GM18909 (cell line): Measurements from ENCODE around the gene PSPH.
"Not testable (repeated sequence)": the region's sequence is repeated elsewhere in the genome, so short reads cannot be mapped to it uniquely, and the experiment has no call there.

Source experiments
- ATAC-seq: cut with Tn5 transposase; IDR thresholded peaks from one replicate; pipeline ENCODE4 v1.9.1; 2021; ENCODE audit warnings: mild to moderate bottlenecking; ENCODE audit not compliant: unreplicated experiment, poor library complexity

PSPH gene

DNA sequence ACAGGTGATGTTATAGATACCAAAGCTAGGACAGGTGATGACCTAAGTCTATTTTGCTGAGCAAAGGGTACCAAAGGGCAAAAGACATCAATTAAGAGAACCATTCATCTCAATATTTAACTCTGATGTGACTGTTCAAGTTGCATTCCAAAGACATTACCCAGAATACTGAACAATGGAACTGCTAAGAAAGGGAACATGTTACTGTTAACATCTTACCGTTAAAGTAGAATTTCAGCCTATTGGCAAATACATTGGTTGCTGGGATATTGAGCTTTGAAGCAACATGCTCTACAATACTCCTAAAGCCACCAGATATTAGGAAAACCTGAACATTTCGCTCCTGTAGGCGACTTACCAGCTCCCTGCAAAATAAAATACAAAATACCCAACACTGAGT, 34.2 kb downstream of the PSPH start:
- ATAC-seq: not testable (repeated sequence)

DNA sequence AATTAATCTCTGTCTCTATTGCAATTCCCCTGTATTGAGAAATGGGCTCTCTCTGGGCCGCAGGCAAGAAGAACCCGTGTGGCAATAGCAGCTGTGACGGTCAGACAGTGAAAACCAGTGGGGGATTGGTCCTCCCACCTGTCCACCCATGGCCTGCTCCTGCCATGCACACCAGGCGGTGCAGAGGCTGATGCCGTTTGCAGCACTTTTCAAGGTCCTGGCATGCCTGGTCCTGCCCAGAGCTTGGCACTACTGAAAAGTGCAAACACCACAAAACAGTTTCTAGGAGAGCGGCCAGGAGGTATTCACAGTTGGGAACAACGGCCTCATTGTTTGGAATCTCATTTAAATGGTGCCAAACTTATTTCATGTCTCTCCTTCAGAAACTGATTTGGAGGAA, 41.5 kb downstream of the PSPH start:
- no peak for ATAC-seq

DNA sequence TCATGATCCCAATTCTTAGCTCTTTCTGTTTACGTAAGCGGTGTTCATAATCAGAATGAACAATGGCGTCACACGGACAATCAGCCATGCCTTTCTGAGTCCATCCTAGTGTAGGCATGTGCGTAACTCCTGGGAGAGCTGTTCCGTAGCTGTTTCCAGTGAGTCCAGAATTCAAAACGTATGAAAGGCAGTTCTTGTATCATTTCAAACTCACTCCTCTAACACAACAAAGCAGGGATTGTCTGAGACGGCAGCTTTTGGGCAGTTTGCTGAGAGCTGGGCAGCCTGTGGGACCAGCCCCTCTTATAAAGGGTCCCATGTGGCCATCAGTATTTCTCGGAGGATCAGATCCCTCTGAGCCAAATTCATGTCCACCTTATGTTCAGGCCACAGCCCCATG, 43.4 kb downstream of the PSPH start:
- no peak for ATAC-seq

DNA sequence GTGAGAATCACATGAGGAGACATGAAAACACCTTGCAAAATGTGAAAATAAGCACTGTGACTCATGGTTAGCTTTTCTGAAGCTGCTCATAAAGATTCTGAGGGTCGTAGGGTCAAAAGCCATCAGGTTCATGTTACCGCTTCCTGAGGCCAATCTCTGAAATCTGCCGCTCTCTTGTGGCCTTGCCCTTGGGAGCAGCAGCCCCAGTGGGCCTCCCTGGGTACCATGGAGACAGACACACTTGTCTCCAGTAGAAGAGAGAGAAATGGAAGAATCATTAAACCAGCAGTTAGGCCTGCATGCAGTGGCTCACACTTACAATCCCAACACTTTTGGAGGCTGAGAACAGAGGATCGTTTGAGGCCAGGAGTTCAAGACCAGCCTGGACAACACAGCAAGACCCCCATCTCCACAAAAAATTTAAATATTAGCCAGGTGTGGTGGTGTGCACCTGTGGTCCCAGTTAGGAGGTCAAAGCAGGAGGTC, 44.0 kb downstream of the PSPH start:
- ATAC-seq: no peak

DNA sequence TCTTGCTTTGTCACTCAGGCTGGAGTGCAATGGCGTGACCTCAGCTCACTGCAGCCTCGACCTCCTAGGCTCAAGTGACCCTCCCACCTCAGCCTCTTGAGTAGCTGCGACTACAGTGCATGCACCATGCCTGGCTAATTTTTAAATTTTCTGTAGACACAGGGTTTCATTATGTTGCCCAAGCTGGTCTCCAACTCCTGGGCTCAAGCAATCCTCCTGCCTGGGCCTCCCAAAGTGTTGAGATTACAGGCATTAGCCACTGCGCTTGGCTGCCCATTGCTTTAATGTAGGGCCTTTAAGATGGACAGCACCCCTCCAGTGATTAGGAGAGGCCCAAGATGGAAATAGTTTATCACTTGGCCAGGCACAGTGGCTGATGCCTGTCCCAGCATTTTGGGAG, 47.5 kb downstream of the PSPH start:
- no peak for ATAC-seq

DNA sequence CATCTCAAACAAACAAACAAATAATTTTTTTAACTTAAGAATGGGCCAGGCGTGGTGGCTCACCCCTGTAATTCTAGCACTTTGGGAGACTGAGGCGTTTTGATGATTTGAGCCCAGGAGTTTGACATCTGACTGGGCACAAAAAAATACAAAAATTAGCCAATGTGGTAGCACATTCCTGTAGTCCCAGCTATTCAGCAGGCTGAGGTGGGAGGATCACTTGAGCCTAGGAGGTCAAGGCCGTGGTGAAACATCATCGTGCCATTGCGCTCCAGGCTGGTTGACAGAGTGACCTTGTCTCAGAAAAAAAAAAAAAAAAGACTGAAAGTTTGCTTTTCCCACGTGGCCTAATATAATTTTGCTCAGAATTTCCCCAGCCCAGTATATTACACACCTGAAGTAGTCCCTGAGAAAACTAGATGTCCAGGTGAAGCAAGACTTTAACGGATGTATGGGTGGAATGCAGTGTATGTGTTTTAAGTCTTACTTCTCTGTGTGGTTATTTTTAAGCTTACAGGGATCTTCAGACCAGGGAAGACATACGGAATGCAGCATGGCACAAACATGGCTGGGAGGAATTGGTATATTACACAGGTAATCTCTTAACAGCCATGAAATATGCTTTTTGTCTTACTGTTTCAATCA, 54.3 kb downstream of the PSPH start:
- ATAC-seq: no peak

DNA sequence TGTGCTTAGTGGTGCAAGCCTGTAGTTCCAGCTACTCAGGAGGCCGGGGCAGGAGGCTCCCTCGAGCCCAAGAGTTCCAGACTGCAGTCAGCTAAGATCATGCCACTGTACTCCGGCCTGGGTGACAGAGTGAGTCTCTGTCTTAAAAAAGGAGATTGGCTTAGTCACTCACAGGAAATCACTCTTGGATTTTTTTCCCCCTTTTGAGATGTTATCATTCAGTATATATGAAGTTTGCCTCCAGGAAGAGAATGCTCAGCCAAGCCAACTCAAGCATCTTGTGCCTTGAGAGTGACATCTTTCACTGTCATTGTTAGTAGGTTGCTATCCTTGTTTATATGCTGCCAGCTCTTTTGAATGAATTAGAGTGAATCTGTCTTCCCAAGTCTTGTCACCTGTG, 58.9 kb downstream of the PSPH start:
- no peak for ATAC-seq

DNA sequence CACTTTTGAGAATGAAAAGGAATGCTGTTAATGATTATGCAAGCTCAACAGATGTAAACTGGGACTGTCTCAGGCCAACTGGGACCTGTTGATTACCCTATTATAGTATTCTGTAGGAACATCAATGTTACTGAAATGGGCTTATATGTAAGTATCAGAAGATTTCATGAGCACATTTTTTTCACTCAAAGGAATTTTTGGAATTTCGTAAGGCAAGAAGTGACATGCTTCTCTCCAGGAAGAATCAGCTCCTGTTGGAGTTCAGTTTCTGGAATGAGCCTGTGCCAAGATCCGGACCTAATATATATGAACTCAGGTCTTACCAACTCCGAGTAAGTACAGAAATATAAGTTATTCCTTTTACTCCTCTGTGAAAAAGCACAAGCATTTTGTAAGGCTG, 67.7 kb downstream of the PSPH start:
- no peak for ATAC-seq

DNA sequence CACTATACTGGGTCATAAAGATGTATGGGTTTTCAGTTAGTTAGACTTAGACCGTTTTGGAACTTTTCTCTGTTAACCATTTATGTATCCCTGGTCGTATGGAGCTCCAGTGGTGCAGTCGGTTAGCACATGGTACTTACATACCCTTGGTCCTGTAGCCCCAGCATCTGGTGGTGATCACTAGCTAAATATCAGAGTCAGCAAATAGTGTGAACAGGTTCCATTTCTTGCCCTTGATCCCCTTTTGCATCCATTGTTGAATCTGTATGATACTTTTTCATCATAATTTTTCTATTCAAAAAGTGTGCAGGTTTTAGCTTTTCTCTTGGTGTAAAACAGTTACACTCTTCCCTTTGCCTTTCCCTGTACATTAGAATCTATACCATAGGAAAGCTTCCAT, 71.0 kb downstream of the PSPH start:
- ATAC-seq: no peak

DNA sequence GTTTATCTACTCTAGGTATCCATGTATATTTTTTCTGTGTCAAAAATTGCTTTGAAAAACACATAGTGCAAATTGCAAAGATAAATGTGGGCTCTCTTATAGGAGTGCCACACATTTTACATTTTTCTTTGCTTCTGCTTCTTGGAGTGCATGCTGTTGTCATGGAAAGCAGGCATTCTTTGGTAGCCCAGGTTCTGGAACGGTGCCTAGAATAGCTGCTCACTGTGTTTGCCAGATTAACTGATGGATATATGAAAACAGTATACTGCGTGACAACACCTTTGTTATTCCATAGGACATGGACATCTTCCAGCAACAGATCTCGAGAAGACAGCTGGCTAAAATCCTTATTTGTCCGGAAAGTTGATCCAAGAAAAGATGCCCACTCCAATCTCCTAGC, 73.4 kb downstream of the PSPH start:
- ATAC-seq: no peak

DNA sequence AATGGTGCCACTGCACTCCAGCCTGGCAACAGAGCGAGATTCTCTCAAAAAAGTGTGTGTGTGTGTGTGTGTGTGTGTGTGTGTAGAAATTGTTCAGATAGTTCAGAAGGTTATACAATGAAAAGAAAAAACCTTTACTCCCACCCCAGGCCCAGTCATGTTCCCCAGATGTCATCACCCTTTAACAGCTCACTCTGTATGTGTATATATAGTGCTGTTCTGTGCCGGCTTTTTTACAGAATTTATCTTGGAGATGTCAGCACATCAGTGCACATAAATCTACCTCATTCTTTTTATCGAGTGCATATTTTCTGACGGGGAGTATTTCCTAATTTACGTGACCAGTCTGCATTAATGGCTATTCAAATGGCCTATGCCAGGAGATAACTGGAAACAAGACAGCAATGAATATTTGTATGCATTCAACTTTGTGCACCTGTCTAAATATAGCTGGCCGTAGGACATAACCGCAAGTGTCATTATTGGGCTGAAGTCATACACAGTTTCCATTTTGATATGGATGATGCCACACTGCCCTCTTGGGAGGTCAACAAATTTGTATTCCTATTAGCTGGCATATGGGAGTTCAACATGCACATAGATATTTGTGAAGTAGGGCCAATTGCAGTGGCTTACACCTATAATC, 75.1 kb downstream of the PSPH start:
- ATAC-seq: no peak

DNA sequence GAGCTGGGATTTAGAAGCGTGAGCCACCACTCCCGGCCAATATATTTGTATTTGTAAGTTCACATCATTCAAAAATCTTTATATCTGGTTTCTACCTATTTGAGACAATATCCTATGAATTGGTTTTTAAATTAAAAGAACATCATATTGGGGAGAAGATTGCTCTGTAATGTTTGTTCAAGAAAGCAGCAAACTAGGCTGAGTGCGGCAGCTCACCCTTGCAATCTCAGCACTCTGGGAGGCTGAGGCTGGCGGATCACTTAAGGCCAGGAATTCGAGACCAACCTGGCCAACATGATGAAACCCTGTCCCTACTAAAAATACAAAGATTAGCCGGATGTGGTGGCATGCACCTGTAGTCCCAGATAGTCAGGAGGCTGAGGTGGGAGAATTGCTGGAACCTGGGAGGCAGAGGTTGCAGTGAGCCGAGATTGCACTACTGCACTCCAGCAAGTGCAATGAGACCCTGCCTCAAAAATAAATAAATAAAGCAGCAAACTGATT, 77.4 kb downstream of the PSPH start:
- no peak for ATAC-seq

DNA sequence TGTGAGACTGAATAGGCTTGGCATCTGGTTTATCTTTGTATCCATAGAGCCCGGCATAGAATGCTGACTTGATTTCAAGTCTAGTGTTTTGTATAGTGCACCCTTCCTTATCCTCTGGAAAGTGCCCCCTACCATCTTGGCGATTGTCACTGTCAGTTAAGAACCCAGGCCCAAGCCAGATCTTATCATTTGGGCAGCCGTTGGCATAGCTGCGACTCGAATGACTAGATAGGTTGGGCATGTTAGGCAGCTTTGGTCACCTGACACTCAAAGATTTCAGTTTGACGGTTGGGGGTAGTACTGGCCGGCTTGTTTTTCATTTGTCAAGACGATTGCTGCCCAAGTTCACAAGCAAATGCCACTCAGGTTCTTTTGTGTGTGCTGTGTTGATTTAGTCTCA, 80.3 kb downstream of the PSPH start:
- no peak for ATAC-seq

DNA sequence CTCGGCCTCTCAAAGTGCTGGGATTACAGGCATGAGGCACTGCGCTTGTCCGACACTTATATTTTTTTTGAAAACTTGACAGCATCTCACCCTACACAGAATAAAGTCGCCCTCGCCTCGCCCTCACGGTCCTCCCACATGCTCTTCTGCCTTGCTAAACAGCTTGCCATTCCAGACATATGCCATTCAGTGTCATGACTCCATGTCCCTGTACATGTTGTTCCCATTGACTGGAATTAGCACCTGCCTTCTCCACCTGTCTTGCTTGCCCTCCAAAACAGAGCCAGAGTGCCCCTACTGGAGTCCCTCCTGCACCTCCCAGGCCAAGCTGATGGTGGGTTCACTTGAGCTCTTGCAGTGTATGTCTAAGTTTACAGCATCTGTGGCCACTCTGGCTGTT, 80.7 kb downstream of the PSPH start:
- no peak for ATAC-seq

DNA sequence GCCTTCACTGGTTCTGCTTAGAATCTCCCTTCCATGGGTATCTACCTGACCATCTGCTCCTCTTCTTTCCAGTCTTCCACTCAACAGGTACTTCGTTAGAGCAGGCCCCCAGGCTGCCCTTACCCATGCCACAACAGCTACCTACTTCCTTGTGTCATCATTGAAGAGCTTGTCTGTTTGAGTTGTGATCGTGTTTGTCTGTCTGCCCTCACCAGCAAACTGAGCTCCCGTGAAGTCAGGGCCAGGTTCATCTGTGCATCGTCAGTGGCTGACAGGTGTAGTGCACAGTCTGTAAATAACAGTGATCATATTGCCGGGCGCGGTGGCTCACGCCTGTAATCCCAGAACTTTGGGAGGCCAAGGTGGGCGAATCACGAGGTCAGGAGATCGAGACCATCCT, 81.9 kb downstream of the PSPH start:
- ATAC-seq: no peak

DNA sequence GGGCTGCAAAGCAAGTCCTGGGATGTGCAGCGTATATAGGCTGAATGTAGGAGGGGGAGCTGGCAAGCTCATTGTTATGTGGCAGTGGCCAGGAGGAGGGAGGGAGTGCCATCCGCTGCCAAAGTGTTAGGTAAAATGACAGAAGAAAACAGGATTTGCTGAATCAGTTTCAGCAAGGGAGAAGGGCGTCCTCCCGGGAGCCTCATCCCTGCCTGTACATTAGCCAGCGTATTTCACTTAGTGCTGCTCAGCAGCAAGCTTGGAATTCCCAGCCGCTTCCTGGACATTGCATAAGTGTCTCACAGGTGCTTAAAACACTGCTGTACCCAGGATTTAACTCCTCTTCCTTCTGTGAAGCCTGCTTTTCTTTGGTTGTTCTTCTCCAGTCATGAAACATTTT, 84.4 kb downstream of the PSPH start:
- no peak for ATAC-seq

DNA sequence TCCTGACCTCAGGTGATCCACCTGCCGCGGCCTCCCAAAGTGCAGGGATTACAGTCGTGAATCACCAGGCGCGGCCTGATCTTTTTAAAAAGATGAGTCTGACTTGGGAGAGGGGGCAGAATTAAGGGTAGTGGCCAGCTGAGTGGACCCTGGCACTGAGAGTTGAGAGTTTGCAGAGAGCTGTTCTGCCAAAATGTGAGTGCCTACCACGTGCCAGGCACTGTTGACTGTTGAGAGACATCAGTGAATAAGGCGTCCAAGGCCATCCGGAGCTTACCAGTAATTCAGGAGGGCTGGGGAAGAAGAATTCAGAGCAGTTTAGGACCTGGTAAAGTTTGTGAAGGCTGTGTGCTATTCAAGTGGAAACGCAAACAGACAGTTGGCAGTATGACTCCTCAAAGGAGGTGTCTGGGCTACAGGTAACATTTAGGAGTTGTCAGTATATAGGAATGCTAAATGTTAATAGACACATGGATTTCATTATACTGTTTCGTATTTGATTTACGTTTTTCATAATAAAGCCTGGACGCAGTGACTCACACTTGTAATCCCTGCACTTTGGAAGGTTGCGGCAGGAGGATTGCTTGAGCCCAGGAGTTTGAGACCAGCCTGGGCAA, 85.3 kb downstream of the PSPH start:
- ATAC-seq: no peak

DNA sequence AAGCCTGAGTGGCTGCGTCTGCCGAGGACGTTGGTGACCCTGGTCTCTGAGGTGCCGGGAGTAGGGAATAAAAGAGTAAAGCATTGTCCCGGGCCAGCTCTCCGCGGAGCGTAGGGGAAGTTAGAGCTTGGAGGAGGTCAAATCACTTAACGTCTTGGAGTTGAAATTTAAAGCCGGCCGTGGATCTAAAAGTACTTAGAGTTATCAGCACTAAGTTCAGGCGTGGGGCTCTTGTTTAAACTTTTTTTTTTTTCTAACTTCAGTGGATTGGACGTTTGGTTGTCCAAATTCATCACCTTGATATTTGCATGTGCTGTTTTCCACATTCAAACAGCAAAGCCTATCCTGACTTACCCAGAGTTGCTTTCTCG, 86.2 kb downstream of the PSPH start:
- no peak for ATAC-seq

DNA sequence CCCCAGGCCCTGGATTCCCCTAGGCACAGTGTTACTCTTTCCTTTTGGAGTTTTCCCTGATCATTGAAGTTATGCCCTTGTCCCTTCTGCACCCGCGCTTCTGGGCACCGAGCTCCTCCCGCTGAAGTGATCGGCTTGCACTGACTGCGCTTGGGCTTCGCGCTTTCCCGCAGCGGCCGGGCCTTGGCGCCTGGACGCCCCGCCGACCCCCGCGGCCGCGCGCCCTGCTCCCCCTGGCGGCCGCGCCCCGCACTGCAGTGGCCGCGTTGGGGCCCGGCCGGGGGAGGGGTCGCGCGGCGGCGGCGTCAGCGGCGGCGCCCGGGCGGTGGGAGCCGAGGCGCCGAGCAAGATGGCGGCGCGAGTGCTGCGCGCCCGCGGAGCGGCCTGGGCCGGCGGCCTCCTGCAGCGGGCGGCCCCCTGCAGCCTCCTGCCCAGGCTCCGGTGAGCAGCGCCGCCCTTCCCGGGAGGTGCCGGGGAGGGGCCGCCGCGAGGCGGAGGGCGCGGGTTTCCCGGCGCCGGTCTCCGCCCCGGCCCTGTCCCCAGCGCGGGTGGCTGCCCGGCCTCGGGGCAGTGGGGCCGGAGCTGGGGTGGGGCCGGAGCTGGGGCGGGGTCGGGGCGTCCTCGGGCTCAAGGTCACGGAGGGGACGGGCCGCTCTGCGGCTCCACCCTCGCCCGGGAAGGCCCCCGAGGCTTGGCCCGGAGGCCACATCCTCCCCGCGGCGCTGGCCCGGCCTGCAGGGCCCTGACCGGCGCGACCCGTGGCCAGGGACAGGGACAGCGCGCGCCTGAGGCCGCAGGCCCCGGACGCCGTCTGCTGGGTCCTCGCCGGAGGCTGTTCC, 86.8 kb downstream of the PSPH start, which contains the start of gene NIPSNAP2:
Gene NIPSNAP2 (plus strand): TSS at position 325 of the 839 bp plus-strand sequence. CDS start 25 bp downstream, at position 350.
- ATAC-seq: peak; percentile 88

DNA sequence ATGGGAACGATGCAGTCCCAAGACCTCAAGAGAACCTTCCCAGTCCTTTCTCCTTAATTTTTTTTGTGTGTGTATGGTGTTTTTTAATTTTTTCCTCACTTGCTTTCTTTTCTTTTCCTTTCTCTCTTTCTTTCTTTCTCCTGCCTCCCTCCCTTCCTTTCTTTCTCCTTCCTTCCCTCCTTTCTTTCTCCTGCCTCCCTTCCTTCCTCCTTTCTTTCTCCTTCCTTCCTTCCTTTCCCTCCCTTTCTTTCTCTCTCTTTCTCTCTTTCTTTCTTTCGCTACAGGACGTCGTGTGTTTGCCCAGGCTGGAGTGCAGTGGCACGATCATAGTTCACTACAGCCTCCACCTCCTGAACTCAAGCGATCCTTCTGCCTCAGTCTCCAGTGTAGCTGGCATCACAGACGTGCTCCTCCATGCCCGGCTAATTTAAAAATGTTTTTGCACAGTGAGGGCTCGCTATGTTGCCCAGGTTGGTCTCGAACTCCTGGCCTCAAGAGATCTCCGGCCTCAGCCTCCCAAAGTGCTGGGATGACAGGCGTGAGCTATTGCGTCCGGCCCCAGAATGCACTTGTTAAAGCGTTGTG, 87.6 kb downstream of the PSPH start:
- no peak for ATAC-seq
